Measurements from ENCODE around the gene SNAI3.

DNA sequence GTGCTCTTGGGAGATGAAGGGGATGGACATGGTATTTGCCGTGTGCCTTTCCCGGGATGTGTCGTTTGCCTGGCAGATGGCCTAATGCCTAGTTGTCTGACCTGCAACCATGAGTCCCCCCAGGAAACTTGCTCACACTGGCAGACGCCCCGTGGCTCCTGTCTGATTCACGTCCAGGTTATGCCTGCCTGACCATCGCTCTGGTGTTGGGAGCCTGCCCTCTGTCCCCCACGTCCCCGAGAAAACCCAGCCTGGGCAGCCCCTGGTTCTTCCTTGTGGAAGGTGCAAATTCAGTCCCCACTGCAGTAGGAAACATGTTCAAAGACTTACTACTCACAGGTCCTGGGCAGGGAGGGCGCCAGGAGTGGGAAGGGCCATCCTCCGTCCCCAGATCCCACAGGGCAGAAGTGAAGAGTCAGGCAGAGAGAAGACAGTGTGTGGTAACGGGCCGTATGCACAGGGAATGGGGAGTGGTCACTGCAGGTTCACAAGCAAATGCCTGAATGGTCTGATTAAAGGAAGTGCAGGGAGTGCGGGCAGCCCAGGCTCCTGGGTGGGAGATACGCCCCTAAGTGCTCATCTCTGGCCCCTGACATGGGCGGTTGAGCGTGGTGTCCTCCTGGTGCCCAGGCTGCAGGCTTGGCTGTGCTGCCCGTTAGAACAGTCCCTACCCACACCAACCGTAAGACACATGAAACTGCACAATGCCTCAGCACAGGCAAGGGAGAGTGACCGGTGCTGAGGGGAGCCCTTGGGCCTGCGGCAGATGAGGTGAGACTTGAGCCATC lies 4.2 kb upstream of the SNAI3 start:
- TF ChIP-seq, protein P1, sequence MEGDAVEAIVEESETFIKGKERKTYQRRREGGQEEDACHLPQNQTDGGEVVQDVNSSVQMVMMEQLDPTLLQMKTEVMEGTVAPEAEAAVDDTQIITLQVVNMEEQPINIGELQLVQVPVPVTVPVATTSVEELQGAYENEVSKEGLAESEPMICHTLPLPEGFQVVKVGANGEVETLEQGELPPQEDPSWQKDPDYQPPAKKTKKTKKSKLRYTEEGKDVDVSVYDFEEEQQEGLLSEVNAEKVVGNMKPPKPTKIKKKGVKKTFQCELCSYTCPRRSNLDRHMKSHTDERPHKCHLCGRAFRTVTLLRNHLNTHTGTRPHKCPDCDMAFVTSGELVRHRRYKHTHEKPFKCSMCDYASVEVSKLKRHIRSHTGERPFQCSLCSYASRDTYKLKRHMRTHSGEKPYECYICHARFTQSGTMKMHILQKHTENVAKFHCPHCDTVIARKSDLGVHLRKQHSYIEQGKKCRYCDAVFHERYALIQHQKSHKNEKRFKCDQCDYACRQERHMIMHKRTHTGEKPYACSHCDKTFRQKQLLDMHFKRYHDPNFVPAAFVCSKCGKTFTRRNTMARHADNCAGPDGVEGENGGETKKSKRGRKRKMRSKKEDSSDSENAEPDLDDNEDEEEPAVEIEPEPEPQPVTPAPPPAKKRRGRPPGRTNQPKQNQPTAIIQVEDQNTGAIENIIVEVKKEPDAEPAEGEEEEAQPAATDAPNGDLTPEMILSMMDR (IDR thresholded peaks at IDR 0.05): no peak
- TF ChIP-seq POLR2A (IDR thresholded peaks at IDR 0.05): no peak

All from thyroid gland (tissue), 4 donors.